ENCODE data around the gene FRYL. TPM values are rescaled to one million over a fixed set of nuclear protein-coding genes. Genes with fewer than 3 reads are reported as not detected.

Gene FRYL
- total and polyA plus RNA-seq, 2 of the 8 experiments (the other 6 are each of a cell fraction or from before 2014, with no cell fraction given): 8.0 to 36.5 TPM

- TF ChIP-seq CHD7 (IDR thresholded peaks at IDR 0.05; ENCODE audit: insufficient replicate concordance, low read length): no peak
Observed at GRCh38 chr4:48756689-48757220, 23.3 kb downstream of the FRYL start (continued).

Measured in H1 (cell line).